ENCODE measurements around the gene STX4.
"Not testable (repeated sequence)": the region's sequence is repeated elsewhere in the genome, so short reads cannot be mapped to it uniquely, and the experiment has no call there.

DNA sequence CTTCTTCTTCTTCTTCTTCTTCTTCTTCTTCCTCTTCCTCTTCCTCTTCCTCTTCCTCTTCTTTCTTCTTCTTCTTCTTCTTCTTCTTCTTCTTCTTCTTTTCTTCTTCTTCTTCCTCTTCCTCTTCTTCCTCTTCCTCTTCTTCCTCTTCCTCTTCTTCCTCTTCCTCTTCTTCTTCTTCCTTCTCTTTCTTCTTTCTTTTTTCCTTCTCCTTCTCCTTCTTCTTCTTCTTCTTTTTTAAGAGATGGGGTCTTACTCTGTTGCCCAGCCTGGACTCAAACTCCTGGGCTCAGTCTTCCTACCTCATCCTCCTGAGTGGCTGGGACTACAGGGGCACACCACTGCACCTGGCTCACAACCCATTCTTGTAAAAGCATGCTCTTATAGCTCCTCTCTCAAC lies 20.1 kb upstream of the STX4 start:
- TF ChIP-seq, protein P1, sequence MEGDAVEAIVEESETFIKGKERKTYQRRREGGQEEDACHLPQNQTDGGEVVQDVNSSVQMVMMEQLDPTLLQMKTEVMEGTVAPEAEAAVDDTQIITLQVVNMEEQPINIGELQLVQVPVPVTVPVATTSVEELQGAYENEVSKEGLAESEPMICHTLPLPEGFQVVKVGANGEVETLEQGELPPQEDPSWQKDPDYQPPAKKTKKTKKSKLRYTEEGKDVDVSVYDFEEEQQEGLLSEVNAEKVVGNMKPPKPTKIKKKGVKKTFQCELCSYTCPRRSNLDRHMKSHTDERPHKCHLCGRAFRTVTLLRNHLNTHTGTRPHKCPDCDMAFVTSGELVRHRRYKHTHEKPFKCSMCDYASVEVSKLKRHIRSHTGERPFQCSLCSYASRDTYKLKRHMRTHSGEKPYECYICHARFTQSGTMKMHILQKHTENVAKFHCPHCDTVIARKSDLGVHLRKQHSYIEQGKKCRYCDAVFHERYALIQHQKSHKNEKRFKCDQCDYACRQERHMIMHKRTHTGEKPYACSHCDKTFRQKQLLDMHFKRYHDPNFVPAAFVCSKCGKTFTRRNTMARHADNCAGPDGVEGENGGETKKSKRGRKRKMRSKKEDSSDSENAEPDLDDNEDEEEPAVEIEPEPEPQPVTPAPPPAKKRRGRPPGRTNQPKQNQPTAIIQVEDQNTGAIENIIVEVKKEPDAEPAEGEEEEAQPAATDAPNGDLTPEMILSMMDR (IDR thresholded peaks at IDR 0.05; ENCODE audit: low read length), result not testable (repeated sequence)
- not testable (repeated sequence) for TF ChIP-seq EZH2 (IDR thresholded peaks at IDR 0.05; ENCODE audit: borderline replicate concordance, low read length)

All from OCI-LY1 (cell line).